BJ (cell line): ENCODE data around the gene DGKZ. TPM values are rescaled to one million over a fixed set of nuclear protein-coding genes. Genes with fewer than 3 reads are reported as not detected.

Source experiments
- CTCF ChIA-PET: fragments of 350-600 bp; formaldehyde crosslinking; extraction: SDS; loops from one replicate; lab custom pipeline; 2021; ENCODE audit warnings: antibody characterized with exemption, inconsistent platforms; lab: Yijun Ruan, JAX
- POLR2A ChIA-PET: fragments of 300-600 bp; sonication (Branson Sonifier 250); formaldehyde crosslinking; extraction: SDS; loops from one replicate; lab custom pipeline; 2021; ENCODE audit warnings: antibody characterized with exemption; lab: Charles Lee
- DNase-seq: peaks from one replicate; pipeline ENCODE4 v3.0.0-alpha.2; 2011; ENCODE audit warnings: low read depth
- H3K27me3 ChIP-seq: 2 replicates; pipeline ENCODE4 v1.6.0; 2011; ENCODE audit warnings: low read length; ENCODE audit not compliant: control insufficient read depth, insufficient read depth
- H3K36me3 ChIP-seq: 2 replicates; pipeline ENCODE4 v1.5.1; 2011; ENCODE audit warnings: low read length; ENCODE audit not compliant: control insufficient read depth, insufficient read depth
- H3K4me3 ChIP-seq: 2 replicates; pipeline ENCODE4 v1.5.1; 2011; ENCODE audit warnings: low read depth, mild to moderate bottlenecking, control low read depth, low read length
- CTCF ChIP-seq: IDR thresholded peaks from 2 replicates; pipeline ENCODE4 v1.5.1; 2011; ENCODE audit warnings: low read depth, mild to moderate bottlenecking, control low read depth, inconsistent platforms, low read length, moderate library complexity; ENCODE audit not compliant: insufficient read depth
- polyA plus RNA-seq: library from polyadenylated mRNA; depleted of rRNA; stranded (reverse); fragments of >200 nt; gene quantifications from 2 replicates; pipeline ENCODE4 v1.2.3, GENCODE V29; 2011

DGKZ gene
- polyA plus RNA-seq, 1 experiment = 31.7 TPM

DNA sequence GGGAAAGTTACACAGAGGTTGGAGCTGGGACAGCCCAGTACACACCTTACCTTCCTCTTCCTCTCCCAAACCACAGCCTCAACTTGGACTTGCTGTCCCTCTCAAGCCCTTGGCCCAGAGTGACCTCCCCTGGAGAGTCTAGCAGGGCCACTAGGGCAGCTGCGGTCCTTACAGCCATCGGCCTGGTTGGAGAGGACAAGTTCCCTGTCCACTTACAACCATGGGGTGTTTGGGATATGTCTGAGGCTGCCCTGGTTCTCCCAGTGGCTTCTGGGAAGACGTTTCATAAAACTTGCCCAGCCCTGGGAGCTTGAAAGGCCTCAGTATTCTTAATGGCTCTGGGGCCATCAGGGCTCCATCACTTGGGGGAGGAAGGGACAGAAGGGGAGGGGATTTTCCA, 13.1 kb upstream of the DGKZ start:
- Histone ChIP-seq H3K4me3 (no peak overlapping the region), H3K27me3 (peaks cover 22% of the 10 kb centered on the region), H3K36me3 (no peaks in the 10 kb centered on the region)
- no peak for DNase-seq
- POLR2A ChIA-PET = no interaction called here
- CTCF ChIA-PET = interaction anchor here (0.8 to 1.0 kb wide), 4 partner anchors 11 to 21 kb away, joined by 3 read pairs; partner anchors contain the start of gene DGKZ
- TF ChIP-seq CTCF = no peak

GRCh38 chr11:46335271-46335670, 12.0 kb upstream of the DGKZ start:
- ChIA-PET POLR2A (no interaction called here), CTCF (interaction anchor here (0.9 to 1.3 kb wide), 3 partner anchors 12 to 96 kb away, joined by 3 read pairs; no protein-coding TSS in a partner anchor)
- Histone ChIP-seq H3K36me3 (no peaks in the 10 kb centered on the region), H3K27me3 (peaks cover 22% of the 10 kb centered on the region), H3K4me3 (no peak overlapping the region)
- no peak for TF ChIP-seq CTCF
- no peak for DNase-seq

- CTCF ChIA-PET = interaction anchor here (1.0 to 1.3 kb wide), 2 partner anchors 32 to 97 kb away, joined by 3 read pairs; no protein-coding TSS in a partner anchor
- Histone ChIP-seq H3K36me3 (no peaks in the 10 kb centered on the region), H3K4me3 (no peak overlapping the region), H3K27me3 (peaks cover 19% of the 10 kb centered on the region)
- POLR2A ChIA-PET = no interaction called here
- TF ChIP-seq CTCF = no peak
- DNase-seq = no peak
Observed at GRCh38 chr11:46335890-46336562, 11.2 kb upstream of the DGKZ start.

DNA sequence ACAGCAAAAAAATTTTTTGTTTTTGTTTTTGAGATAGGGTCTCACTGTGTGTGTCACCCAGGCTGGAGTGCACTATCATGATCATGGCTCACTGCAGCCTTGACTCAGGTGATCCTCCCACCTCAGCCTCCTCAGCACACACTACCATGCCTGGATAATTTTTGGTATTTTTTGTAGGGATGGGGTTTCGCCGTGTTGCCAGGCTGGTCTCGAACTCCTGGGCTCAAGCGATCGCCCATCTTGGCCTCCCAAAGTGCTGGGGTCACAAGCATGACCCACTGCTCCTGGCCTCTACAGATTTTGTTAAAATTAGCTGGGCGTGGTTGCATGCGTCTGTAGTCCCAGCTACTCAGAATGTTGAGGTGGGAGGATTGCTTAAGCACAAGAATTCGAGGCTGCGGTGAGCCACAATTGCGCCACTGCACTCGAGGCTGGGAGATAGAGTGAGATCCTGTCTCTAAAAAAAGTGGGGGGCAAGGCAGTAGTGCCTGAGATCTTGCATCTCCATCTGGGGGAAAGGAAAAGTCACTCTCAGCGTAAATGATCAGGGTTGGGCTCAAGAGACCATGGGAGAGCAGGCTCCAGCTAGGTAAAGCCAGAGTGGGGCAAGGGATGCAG, 10.6 kb upstream of the DGKZ start:
- Histone ChIP-seq H3K36me3 (no peaks in the 10 kb centered on the region), H3K27me3 (peaks cover 16% of the 10 kb centered on the region), H3K4me3 (no peak overlapping the region)
- ChIA-PET CTCF (no interaction called here), POLR2A (no interaction called here)
- DNase-seq = no peak
- TF ChIP-seq CTCF = no peak

GRCh38 chr11:46337626-46338345, 9.5 kb upstream of the DGKZ start:
- peaks cover 7% of the 10 kb centered on the region for H3K27me3 ChIP-seq
- no peak for DNase-seq
- POLR2A ChIA-PET = no interaction called here
- CTCF ChIA-PET = interaction anchor here (1.0 kb wide), 1 partner anchor 14 kb away, joined by 3 read pairs; no protein-coding TSS in a partner anchor
- H3K4me3 ChIP-seq = no peak overlapping the region
- no peak for TF ChIP-seq CTCF
- H3K36me3 ChIP-seq = no peaks in the 10 kb centered on the region
